Esophagus squamous epithelium (tissue), 4 donors: ENCODE results near the gene GMDS.

Experiments used
- POLR2A ChIP-seq, 4 donors: fragments of 450-650 bp; IDR thresholded peaks; one replicate each; pipeline ENCODE4 v1.6.1; 2017; ENCODE audit warnings: antibody characterized with exemption in 4 of 4, mild to moderate bottlenecking in 4 of 4, moderate library complexity in 3 of 4
- TF ChIP-seq, protein P1 (sequence below), 6 experiments: fragments of 450-650 bp in 4 of 6; fragments of 200-600 bp in 2 of 6; sonication (generic) in 2 of 6; IDR thresholded peaks; one replicate each; pipeline ENCODE4 v1.5.1; 2016 to 2019; ENCODE audit warnings: antibody characterized with exemption in 6 of 6, mild to moderate bottlenecking in 4 of 6, moderate library complexity in 4 of 6

DNA sequence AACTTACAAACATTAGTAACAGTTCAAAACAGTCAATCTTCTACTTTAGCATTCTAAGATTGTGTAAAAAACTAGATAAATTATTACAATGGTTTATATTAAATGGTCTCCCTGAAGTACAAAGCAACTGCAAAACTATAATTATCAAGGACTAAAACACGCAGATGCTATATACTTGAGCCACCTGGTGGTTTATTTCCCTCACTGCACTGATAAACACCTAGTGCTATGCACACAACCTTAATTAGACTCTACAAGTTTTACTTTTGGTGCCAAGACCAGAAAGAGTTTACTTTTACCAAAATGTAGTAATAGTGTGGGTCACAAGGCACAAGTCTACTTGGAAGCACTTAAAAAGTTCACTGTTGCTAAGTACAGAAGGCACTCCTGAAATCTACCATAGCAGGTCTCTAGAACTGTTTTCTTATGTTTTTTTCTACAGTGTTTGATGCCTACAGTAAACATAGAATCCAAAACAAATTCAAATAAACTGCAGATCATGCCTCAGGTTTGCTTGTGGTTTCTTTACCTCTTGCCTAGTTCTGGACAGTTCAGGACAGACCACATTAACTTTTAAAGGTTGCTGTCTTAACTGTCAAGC is 49.2 kb downstream of the GMDS start:
- TF ChIP-seq, protein P1, sequence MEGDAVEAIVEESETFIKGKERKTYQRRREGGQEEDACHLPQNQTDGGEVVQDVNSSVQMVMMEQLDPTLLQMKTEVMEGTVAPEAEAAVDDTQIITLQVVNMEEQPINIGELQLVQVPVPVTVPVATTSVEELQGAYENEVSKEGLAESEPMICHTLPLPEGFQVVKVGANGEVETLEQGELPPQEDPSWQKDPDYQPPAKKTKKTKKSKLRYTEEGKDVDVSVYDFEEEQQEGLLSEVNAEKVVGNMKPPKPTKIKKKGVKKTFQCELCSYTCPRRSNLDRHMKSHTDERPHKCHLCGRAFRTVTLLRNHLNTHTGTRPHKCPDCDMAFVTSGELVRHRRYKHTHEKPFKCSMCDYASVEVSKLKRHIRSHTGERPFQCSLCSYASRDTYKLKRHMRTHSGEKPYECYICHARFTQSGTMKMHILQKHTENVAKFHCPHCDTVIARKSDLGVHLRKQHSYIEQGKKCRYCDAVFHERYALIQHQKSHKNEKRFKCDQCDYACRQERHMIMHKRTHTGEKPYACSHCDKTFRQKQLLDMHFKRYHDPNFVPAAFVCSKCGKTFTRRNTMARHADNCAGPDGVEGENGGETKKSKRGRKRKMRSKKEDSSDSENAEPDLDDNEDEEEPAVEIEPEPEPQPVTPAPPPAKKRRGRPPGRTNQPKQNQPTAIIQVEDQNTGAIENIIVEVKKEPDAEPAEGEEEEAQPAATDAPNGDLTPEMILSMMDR (IDR thresholded peaks at IDR 0.05), result peak; percentile 53 to 88 (median 80)
- no peak for TF ChIP-seq POLR2A (IDR thresholded peaks at IDR 0.05)
